Measurements from ENCODE around the gene TMCO2.

DNA sequence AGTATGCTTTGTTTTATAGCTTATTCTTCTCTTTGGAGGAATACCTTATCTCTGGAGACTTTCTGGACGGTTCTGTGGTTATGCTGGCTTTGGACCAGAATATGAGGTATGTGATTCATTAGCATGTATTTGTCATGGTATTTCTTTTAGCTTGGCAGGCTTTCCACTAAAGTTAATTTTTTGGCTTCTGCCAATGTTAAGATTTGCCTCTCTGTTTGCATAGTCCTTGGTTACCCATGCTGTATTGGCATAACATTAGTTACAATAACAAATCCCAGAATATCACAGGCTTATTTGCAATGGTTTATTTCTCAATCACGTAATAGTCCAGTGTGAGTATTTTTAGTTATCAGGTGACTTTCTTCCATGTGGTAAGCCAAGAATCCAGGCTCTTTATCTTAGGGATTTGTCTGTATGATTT lies 20.0 kb downstream of the TMCO2 start:
- no peak for TF ChIP-seq POLR2A (IDR thresholded peaks at IDR 0.05; ENCODE audit: low read length)
- no peak for TF ChIP-seq GATA1 (IDR thresholded peaks at IDR 0.05; ENCODE audit: low read depth, low read length)

Measured in erythroblast (primary cell).